HCT116 (cell line): ENCODE data around the gene CEBPA.

Experiments used
- ATF3 ChIP-seq: IDR thresholded peaks from 2 replicates; pipeline ENCODE4 v1.6.1; 2012
- POLR2AphosphoS5 ChIP-seq: IDR thresholded peaks from 2 replicates; pipeline ENCODE4 v1.6.1; 2011; ENCODE audit warnings: mild to moderate bottlenecking, low read depth, low read length, moderate library complexity
- TF ChIP-seq, protein P1 (sequence below), 3 experiments: fragments of 200-600 bp in 1 of 3; sonication (generic) in 1 of 3; IDR thresholded peaks in 2 of 3; conservative IDR thresholded peaks in 1 of 3; 2 replicates each; pipeline ENCODE4 v1.5.1; 2012 to 2017; ENCODE audit warnings: low read depth in 2 of 3, low read length in 2 of 3, antibody characterized with exemption in 1 of 3, borderline replicate concordance in 1 of 3, control low read depth in 1 of 3, mild to moderate bottlenecking in 1 of 3, mixed read lengths in 1 of 3, mixed run types in 1 of 3, moderate library complexity in 1 of 3; ENCODE audit not compliant: insufficient read depth in 1 of 3

DNA sequence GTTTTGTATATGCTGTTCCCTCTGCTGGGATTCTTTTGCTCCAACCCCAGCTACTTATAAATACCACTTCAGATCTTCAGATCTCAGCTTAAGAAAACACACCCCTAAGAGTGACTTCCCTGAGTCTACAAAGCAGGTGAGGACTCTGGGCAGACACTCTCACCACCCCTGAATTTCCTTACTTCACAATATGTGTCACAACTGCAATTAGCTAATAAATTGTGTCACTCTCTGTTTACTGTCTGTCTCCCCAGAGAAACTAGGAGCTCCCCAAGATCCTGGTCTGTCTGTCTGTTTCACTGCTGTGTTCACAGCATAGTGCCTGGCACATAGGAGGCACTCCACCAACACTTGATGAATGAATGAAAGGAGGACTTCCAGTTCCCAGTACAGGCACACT is 14.4 kb downstream of the CEBPA start:
- TF ChIP-seq ATF3 (no peak), POLR2AphosphoS5 (no peak)
- TF ChIP-seq, protein P1, sequence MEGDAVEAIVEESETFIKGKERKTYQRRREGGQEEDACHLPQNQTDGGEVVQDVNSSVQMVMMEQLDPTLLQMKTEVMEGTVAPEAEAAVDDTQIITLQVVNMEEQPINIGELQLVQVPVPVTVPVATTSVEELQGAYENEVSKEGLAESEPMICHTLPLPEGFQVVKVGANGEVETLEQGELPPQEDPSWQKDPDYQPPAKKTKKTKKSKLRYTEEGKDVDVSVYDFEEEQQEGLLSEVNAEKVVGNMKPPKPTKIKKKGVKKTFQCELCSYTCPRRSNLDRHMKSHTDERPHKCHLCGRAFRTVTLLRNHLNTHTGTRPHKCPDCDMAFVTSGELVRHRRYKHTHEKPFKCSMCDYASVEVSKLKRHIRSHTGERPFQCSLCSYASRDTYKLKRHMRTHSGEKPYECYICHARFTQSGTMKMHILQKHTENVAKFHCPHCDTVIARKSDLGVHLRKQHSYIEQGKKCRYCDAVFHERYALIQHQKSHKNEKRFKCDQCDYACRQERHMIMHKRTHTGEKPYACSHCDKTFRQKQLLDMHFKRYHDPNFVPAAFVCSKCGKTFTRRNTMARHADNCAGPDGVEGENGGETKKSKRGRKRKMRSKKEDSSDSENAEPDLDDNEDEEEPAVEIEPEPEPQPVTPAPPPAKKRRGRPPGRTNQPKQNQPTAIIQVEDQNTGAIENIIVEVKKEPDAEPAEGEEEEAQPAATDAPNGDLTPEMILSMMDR (IDR thresholded peaks at IDR 0.05 in 2 of 3, conservative IDR thresholded peaks at IDR 0.05 in 1 of 3; ENCODE audit: borderline replicate concordance in 1 of 3, insufficient read depth in 1 of 3, low read depth in 2 of 3, low read length in 2 of 3) = no peak
